MCF 10A (cell line): Measurements from ENCODE around the gene LY6G6C. TPM values are rescaled to one million over a fixed set of nuclear protein-coding genes. Genes with fewer than 3 reads are reported as not detected.
A peak's percentile ranks its signal among the peaks of the same experiment; 100 is the strongest.

Experiments
- BruUV-seq: library from RNA; stranded (reverse); fragments of 400-500 nt; replicated peaks from 2 replicates; lab custom pipeline; 2021; lab: Mats Ljungman, UMichigan
- CTCF ChIA-PET: fragments of 300-600 bp; sonication (Branson Sonifier 250); formaldehyde crosslinking; extraction: SDS; loops from one replicate; lab custom pipeline; 2021; ENCODE audit warnings: antibody characterized with exemption, inconsistent platforms; lab: Yijun Ruan, JAX
- POLR2A ChIA-PET: fragments of 300-600, 350-650 bp; sonication (Branson Sonifier 250); formaldehyde crosslinking; extraction: SDS; loops from one replicate; lab custom pipeline; 2020; ENCODE audit warnings: antibody characterized with exemption, inconsistent platforms; lab: Yijun Ruan, JAX
- DNase-seq: peaks from one replicate; pipeline ENCODE4 v3.0.0-alpha.2; 2018; ENCODE audit not compliant: unreplicated experiment
- H3K27ac Mint-ChIP-seq: one replicate; pipeline ENCODE4 v1.8.0; 2022; ENCODE audit warnings: mild to moderate bottlenecking, low read depth, mixed read lengths; ENCODE audit not compliant: unreplicated experiment
- H3K27me3 Mint-ChIP-seq: one replicate; pipeline ENCODE4 v1.8.0; 2022; ENCODE audit warnings: mixed read lengths; ENCODE audit not compliant: insufficient read depth, unreplicated experiment
- H3K36me3 Mint-ChIP-seq: one replicate; pipeline ENCODE4 v1.8.0; 2022; ENCODE audit warnings: mild to moderate bottlenecking, moderate library complexity, mixed read lengths; ENCODE audit not compliant: insufficient read depth, unreplicated experiment
- H3K4me1 Mint-ChIP-seq: one replicate; pipeline ENCODE4 v1.8.0; 2022; ENCODE audit warnings: mixed read lengths; ENCODE audit not compliant: insufficient read depth, unreplicated experiment
- H3K4me3 Mint-ChIP-seq: one replicate; pipeline ENCODE4 v1.8.0; 2022; ENCODE audit warnings: mild to moderate bottlenecking, moderate library complexity, mixed read lengths; ENCODE audit not compliant: unreplicated experiment
- H3K9me3 Mint-ChIP-seq: one replicate; pipeline ENCODE4 v1.8.0; 2022; ENCODE audit warnings: mixed read lengths; ENCODE audit not compliant: unreplicated experiment
- CTCF ChIP-seq: fragments of 200-600 bp; IDR thresholded peaks from one replicate; pipeline ENCODE4 v1.8.0; 2022; ENCODE audit warnings: antibody characterized with exemption, mild to moderate bottlenecking; ENCODE audit not compliant: unreplicated experiment
- intact Hi-C: fragments of 100-400 bp; cut with micrococcal nuclease; formaldehyde crosslinking; loops from 2 replicates; pipeline ENCODE4 v1.14.1; 2022
- total RNA-seq: library from RNA; stranded (reverse); gene quantifications from 2 replicates; pipeline ENCODE4 v1.2.3, GENCODE V29; 2022

LY6G6C gene
- total RNA-seq, 1 experiment from 2014 or later, result not detected

DNA sequence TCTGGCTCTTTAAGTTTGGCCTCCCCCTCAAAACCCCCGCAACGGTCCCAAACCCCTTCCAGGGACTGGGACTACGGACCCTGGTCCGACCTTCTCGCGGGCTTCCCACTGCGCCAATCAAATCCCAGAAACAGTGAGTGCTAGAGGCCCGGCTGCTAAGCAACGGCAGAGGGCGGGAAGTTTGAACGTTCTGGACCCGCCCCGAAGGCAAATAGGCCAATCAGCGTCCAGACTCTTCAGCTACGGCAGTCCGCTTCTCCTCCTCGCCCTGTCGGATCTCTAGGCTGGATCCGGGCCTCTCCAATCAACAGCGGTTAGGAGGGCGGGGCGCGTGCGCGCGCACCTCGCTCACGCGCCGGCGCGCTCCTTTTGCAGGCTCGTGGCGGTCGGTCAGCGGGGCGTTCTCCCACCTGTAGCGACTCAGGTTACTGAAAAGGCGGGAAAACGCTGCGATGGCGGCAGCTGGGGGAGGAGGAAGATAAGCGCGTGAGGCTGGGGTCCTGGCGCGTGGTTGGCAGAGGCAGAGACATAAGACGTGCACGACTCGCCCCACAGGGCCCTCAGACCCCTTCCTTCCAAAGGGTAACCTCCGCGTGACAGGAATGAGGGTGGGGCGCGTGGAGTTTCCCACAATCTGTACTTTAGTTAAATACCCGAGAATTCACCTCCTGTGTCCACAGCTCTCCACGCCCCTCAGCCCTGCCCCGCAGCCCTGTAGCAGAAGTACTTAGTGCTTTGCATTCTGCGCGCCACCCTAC lies 18.3 kb upstream of the LY6G6C start, which contains the start of gene MSH5:
MSH5 (plus strand) TSS at position 367 of the 758 bp plus-strand sequence. CDS start 462 bp downstream, outside the sequence.
- Mint-ChIP-seq H3K27ac (peak within 1 kb of the TSS; percentile 81), H3K4me1 (peaks cover 40% of the 10 kb centered on the region), H3K4me3 (peak within 1 kb of the TSS; percentile 88), H3K27me3 (no peaks in the 10 kb centered on the region), H3K9me3 (no peaks in the 10 kb centered on the region), H3K36me3 (no peaks in the 10 kb centered on the region)
- DNase-seq, result peak; percentile 99
- CTCF ChIA-PET, result interaction anchor here (0.5 to 1.6 kb wide), 5 partner anchors 9 to 67 kb away, joined by 3 to 7 read pairs (median 4); partner anchors contain the start of gene LSM2
- intact Hi-C loops, result loop anchor here (2.0 kb wide), 1 partner anchor 37 kb away; the partner anchor contains the start of gene ABHD16A
- POLR2A ChIA-PET, result interaction anchor here (0.6 to 7.0 kb wide), 34 partner anchors 9 to 1537 kb away, joined by 3 to 90 read pairs (median 6); partner anchors contain the start of genes ABHD16A, B3GALT4, BAG6 and C6orf47
- BruUV-seq, result TSS peak; percentile 56
- TF ChIP-seq CTCF, result no peak

DNA sequence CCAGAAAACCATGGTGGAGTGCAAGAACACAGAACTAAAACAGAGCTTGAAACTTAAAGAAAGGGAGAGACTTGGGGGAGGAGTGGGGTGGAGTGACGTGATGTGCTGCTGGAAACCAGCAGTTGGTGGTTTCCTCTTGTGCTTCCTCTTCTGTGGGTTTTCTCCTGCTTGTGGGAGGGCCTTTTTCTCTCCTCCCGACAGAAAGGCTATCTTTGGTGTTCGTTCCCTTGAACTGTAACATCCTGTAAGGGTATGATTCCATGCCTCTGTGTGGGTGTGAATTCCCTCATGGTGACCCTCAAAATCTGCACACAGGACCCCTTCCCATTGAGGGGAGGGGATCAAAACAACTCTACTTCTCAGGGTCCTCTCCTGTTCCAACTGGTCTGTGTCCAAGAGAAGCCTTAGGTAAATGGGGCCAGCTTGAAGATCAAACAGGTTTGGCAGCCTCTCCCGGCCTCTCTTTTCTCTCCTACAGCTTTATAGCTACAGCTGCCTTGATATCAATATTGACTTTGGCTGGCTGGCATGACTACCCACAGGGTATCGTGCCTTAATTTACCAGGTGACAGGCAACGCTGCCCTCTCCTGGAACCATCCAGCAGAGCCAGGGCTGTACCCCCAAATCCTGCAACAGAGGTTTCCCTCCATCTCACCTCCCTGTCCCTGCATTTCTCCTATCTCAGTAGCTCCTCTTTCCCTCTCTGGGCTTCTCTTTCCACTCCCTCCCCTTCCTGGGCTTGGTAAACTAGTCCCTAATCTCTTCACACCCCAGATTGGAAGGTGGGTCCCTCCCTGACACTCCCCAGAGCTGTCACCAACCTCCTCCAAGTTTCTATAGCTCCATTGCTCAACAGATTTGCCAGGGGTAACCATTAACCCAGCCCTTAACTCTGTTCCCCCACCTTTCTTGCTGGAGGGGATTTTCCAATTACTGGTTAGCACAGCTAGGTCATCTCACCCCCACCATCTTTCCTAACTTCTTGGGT lies 16.7 kb upstream of the LY6G6C start:
- Mint-ChIP-seq H3K4me3 (peak overlapping the region; percentile 10), H3K4me1 (peaks cover 40% of the 10 kb centered on the region), H3K27me3 (no peaks in the 10 kb centered on the region), H3K27ac (peak overlapping the region; percentile 81), H3K36me3 (peaks cover 12% of the 10 kb centered on the region), H3K9me3 (no peaks in the 10 kb centered on the region)
- no TSS peak for BruUV-seq
- intact Hi-C loops, result loop anchor here (2.0 kb wide), 1 partner anchor 35 kb away; the partner anchor contains the start of gene ABHD16A
- peak; percentile 57 for DNase-seq
- POLR2A ChIA-PET, result interaction anchor here (0.6 to 11.8 kb wide), 18 partner anchors 11 to 1545 kb away, joined by 3 to 95 read pairs (median 8); partner anchors contain the start of genes BAG6, CSNK2B, EHMT2 and GPANK1
- no peak for TF ChIP-seq CTCF
- CTCF ChIA-PET, result interaction anchor here (0.6 to 1.7 kb wide), 8 partner anchors 9 to 92 kb away, joined by 3 to 5 read pairs (median 4); partner anchors contain the start of genes DDAH2, HSPA1A, HSPA1L and LSM2

DNA sequence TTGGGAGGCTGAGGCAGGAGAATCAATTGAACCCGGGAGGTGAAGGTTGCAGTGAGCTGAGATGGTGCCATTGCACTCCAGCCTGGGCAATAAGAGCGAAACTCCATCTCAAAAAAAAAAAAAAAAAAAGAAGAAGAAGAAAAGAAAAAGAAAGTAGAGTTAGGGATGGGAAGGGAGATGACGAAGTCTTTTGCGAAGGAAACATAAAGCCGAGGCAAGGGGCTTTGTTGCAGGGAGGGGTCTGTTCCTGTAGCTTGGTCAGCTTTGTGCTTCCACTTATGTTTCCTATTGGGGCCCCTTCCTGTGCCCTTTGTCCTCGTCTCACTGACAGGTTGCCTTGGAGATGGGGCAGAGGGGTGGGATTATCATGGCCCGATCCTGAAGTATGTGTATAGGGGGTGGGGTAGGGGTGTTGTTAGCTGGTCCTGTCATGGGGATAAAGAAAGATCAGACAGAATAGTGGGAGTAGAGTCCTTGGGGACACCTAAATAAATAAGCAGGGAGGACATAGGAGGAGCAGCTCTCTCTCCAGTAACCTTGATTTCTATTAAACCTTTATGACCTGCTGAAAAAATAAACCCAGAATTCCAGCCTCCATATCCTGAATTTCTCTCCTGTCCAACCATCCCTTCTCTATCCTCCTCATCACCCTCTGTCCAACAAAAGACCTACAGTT lies 15.9 kb upstream of the LY6G6C start:
- no peaks in the 10 kb centered on the region for H3K9me3 Mint-ChIP-seq
- H3K27ac Mint-ChIP-seq, result peak overlapping the region; percentile 81
- no TSS peak for BruUV-seq
- peak overlapping the region; percentile 10 for H3K4me3 Mint-ChIP-seq
- CTCF ChIA-PET, result interaction anchor here (0.6 to 1.7 kb wide), 5 partner anchors 32 to 102 kb away, joined by 3 to 5 read pairs (median 4); partner anchors contain the start of genes HSPA1A and HSPA1L
- peaks cover 20% of the 10 kb centered on the region for H3K36me3 Mint-ChIP-seq
- no peak for DNase-seq
- H3K27me3 Mint-ChIP-seq, result no peaks in the 10 kb centered on the region
- H3K4me1 Mint-ChIP-seq, result peaks cover 40% of the 10 kb centered on the region
- intact Hi-C loops, result no loop called here
- POLR2A ChIA-PET, result interaction anchor here (1.0 to 11.8 kb wide), 12 partner anchors 12 to 96 kb away, joined by 3 to 95 read pairs (median 15); partner anchors contain the start of genes ABHD16A, CSNK2B, GPANK1 and HSPA1A
- TF ChIP-seq CTCF, result no peak
